Adrenal gland (tissue), 12 donors: ENCODE measurements around the gene GNB3. TPM values are rescaled to one million over a fixed set of nuclear protein-coding genes. Genes with fewer than 3 reads are reported as not detected.

Experiments
- DNase-seq, 7 donors: peaks; one replicate each; pipeline ENCODE4 v3.0.0-alpha.2; 2019 to 2020
- H3K27ac ChIP-seq, 5 donors: fragments of 200-600 bp; sonication (generic) in 4 of 5; 1 replicate in 3 of 5; 2 replicates in 2 of 5; pipeline versions ENCODE4 v1.5.1 to v1.8.0; 2016 to 2020; ENCODE audit warnings: mild to moderate bottlenecking in 1 of 5
- H3K27me3 ChIP-seq: fragments of 200-600 bp; 2 replicates; pipeline ENCODE4 v1.8.0; 2021
- H3K36me3 ChIP-seq, 2 donors: fragments of 200-600 bp; replicated peaks in 1 of 2; 1 replicate in 1 of 2; 2 replicates in 1 of 2; pipeline versions ENCODE4 v1.5.1 to v1.8.0; 2018 to 2022
- H3K4me1 ChIP-seq, 2 donors: fragments of 200-600 bp; replicated peaks in 1 of 2; 1 replicate in 1 of 2; 2 replicates in 1 of 2; pipeline versions ENCODE4 v1.5.1 to v1.8.0; 2018 to 2021
- H3K4me3 ChIP-seq, 4 donors: fragments of 200-600 bp; sonication (generic) in 3 of 4; one replicate each; pipeline ENCODE4 v1.5.1; 2016 to 2018
- H3K9me3 ChIP-seq, 3 donors: fragments of 200-600 bp; sonication (generic) in 1 of 3; replicated peaks in 1 of 3; 1 replicate in 2 of 3; 2 replicates in 1 of 3; pipeline versions ENCODE4 v1.5.1 to v1.8.0; 2016 to 2021
- POLR2A ChIP-seq, 2 donors: fragments of 450-650 bp; IDR thresholded peaks; one replicate each; pipeline ENCODE4 v1.6.1; 2017; ENCODE audit warnings: antibody characterized with exemption in 2 of 2, mild to moderate bottlenecking in 2 of 2, moderate library complexity in 1 of 2
- WGBS, 4 donors: extraction: QIAGEN DNeasy Blood & Tissue Kit in 2 of 4; methylation state at CpG; one replicate each; pipeline versions ENCODE4 v1.1.5 to v1.1.7; 2013 to 2017; 5-methylcytosine and 5-hydroxymethylcytosine counted together
- intact Hi-C, 2 donors: fragments of 100-400 bp; cut with DNase I; formaldehyde crosslinking; loops; one replicate each; pipeline versions ENCODE4 v1.14.1 to v1.15.0; 2022 to 2023
- polyA plus RNA-seq, 3 donors: library from polyadenylated mRNA; stranded (reverse); fragments of 200-250 nt in 2 of 3; fragments of 350-450 nt in 1 of 3; fragmentation: Illumina TruSeq in 1 of 3; extraction: RNeasy Lipid Tissue Mini Kit (QIAGEN cat#74804) in 1 of 3; gene quantifications; one replicate each; pipeline ENCODE4 v1.2.3, GENCODE V29; 2013 to 2014
- total RNA-seq, 9 donors: library from RNA; depleted of rRNA in 4 of 9; stranded (reverse); fragments of >200 nt in 4 of 9; fragments of 120-200 nt in 1 of 9; fragmentation: NEBNext Ultra II Directional in 1 of 9; extraction: Animal tissue kit (Norgen Biotek cat#: 25700) in 1 of 9; gene quantifications; one replicate each; pipeline versions ENCODE4 v1.1.0 to v1.2.4, GENCODE V29; 2013 to 2023
- TF ChIP-seq, protein P1 (sequence below), 6 experiments: fragments of 450-650 bp in 4 of 6; fragments of 200-600 bp in 2 of 6; sonication (generic) in 1 of 6; IDR thresholded peaks; 1 replicate in 5 of 6; 2 replicates in 1 of 6; pipeline versions ENCODE4 v1.5.1 to v1.8.0; 2016 to 2021; ENCODE audit warnings: antibody characterized with exemption in 6 of 6, mild to moderate bottlenecking in 2 of 6, moderate library complexity in 1 of 6
- donor health status: healthy with polysubstance abuse.
- donor health status: Bipolar disorder and iron deficiency.
- donor health status: DM: yes; HTN: yes; CAD: no.
- donor health status: DM: no; HTN: no; CAD: no.
- donor health status: DM: no; HTN: no; CAD: no.
- donor health status: DM: yes; HTN: yes; CAD: no.

GNB3 gene
- total and polyA plus RNA-seq, 12 donors, result 0.44 to 22.4 (median 1.7) TPM; not detected in 1

DNA sequence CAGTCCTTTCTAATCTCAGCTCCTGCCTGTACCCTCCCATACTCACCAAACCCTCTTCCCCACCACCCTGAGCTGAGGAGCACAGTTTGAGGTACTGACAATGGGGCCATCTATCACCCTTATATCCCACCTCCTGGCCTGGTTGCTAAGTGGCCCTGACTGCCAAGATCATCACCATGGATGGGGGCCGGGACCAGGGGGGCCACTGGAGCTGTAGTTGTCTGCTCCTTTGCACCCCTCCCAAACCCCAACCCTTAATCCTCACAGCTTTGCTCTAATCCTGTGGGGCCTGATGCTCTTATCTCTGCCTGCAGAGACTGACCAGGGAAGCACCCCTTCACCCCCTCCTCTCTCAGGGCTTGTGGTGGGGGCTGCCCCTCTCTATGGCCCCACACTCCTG is 395 bp upstream of the GNB3 start:
- no peak overlapping the region for H3K4me3 ChIP-seq
- no peaks in the 10 kb centered on the region for H3K4me1 ChIP-seq
- H3K27ac ChIP-seq, result no peak overlapping the region
- 31 to 62% (median 50%) methylated on average over 1 of the region's 1 CpG for WGBS, 4 donors
- DNase-seq, result no peak
- no peaks in the 10 kb centered on the region for H3K9me3 ChIP-seq
- no peaks in the 10 kb centered on the region for H3K27me3 ChIP-seq
- no peak for TF ChIP-seq POLR2A (IDR thresholded peaks at IDR 0.05)
- TF ChIP-seq, protein P1, sequence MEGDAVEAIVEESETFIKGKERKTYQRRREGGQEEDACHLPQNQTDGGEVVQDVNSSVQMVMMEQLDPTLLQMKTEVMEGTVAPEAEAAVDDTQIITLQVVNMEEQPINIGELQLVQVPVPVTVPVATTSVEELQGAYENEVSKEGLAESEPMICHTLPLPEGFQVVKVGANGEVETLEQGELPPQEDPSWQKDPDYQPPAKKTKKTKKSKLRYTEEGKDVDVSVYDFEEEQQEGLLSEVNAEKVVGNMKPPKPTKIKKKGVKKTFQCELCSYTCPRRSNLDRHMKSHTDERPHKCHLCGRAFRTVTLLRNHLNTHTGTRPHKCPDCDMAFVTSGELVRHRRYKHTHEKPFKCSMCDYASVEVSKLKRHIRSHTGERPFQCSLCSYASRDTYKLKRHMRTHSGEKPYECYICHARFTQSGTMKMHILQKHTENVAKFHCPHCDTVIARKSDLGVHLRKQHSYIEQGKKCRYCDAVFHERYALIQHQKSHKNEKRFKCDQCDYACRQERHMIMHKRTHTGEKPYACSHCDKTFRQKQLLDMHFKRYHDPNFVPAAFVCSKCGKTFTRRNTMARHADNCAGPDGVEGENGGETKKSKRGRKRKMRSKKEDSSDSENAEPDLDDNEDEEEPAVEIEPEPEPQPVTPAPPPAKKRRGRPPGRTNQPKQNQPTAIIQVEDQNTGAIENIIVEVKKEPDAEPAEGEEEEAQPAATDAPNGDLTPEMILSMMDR (IDR thresholded peaks at IDR 0.05), result no peak
- H3K36me3 ChIP-seq, result peaks cover 0 to 21% of the 10 kb centered on the region in 2 donors
- intact Hi-C loops, result no loop called here

DNA sequence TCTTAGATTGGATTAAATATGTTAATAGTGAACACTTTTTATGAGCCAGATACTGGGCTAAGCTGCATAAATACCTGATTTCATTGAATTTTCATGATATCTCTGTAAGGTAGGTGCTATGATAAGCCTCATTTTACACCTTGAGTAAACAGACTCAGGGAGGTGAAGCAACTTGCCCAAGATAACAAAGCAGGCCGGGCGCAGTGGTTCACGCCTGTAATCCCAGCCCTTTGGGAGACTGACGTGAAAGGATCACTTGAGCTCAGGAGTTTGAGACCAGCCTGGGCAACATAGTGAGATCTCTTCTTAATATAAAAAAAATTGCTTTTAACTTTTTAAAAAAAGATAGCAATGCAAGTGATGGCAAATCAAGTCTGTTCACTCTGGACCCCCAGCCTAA is 1.4 kb downstream of the GNB3 start:
- TF ChIP-seq, protein P1 (IDR thresholded peaks at IDR 0.05), result no peak
- no peak for TF ChIP-seq POLR2A (IDR thresholded peaks at IDR 0.05)
- no peaks in the 10 kb centered on the region for H3K27me3 ChIP-seq
- DNase-seq, result no peak
- 86 to 100% (median 89%) methylated on average over 4 of the region's 4 CpGs for WGBS, 4 donors
- H3K27ac ChIP-seq, result no peak overlapping the region
- no peaks in the 10 kb centered on the region for H3K9me3 ChIP-seq
- intact Hi-C loops, result no loop called here
- H3K4me1 ChIP-seq, result no peaks in the 10 kb centered on the region
- H3K4me3 ChIP-seq, result no peak overlapping the region
- peaks cover 0 to 21% of the 10 kb centered on the region in 2 donors for H3K36me3 ChIP-seq

DNA sequence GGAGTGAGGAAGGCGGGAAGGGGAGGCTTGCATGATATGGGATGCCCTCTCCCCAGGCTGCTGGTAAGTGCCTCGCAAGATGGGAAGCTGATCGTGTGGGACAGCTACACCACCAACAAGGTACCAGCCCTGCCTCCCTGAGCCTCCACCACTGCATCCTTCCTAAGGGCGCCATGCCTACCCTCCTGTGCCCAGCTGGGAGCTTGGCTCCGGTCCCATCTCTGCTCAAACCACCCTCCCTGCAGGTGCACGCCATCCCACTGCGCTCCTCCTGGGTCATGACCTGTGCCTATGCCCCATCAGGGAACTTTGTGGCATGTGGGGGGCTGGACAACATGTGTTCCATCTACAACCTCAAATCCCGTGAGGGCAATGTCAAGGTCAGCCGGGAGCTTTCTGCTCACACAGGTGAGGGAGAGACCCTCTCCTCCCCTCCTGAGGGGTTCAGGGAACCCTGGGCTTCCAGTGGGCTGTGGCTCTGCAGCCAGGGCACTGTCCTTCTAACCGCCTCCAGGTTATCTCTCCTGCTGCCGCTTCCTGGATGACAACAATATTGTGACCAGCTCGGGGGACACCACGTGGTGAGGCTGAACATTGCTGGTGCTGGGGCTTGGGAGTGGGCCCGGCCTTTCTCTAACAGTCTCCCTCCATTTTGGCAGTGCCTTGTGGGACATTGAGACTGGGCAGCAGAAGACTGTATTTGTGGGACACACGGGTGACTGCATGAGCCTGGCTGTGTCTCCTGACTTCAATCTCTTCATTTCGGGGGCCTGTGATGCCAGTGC is 2.6 kb downstream of the GNB3 start:
- no peak overlapping the region for H3K4me3 ChIP-seq
- intact Hi-C loops, result no loop called here
- no peak for TF ChIP-seq POLR2A (IDR thresholded peaks at IDR 0.05)
- TF ChIP-seq, protein P1 (IDR thresholded peaks at IDR 0.05), result no peak
- H3K27ac ChIP-seq, result no peak overlapping the region
- no peaks in the 10 kb centered on the region for H3K27me3 ChIP-seq
- no peak for DNase-seq
- no peaks in the 10 kb centered on the region for H3K4me1 ChIP-seq
- H3K9me3 ChIP-seq, result no peaks in the 10 kb centered on the region
- H3K36me3 ChIP-seq, result peaks cover 0 to 11% of the 10 kb centered on the region in 2 donors
- WGBS, 4 donors, result 61 to 81% (median 77%) methylated on average over 13 to 16 of the region's 16 CpGs

DNA sequence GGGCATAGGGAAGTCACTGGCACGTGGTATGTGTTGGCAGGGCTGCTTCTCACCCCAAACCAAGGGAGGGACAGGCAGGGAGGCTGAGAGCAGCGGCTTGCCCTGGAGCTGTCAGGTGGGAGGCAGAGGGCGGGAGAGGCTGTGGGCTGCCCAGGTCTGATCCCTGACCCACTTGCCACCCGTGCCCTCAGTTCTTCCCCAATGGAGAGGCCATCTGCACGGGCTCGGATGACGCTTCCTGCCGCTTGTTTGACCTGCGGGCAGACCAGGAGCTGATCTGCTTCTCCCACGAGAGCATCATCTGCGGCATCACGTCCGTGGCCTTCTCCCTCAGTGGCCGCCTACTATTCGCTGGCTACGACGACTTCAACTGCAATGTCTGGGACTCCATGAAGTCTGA is 4.7 kb downstream of the GNB3 start:
- intact Hi-C loops, result no loop called here
- no peaks in the 10 kb centered on the region for H3K36me3 ChIP-seq
- no peak for DNase-seq
- H3K27me3 ChIP-seq, result no peaks in the 10 kb centered on the region
- H3K4me1 ChIP-seq, result peaks cover 0 to 2% of the 10 kb centered on the region in 2 donors
- WGBS, 4 donors, result 89 to 93% (median 91%) methylated on average over 16 to 17 of the region's 17 CpGs
- H3K27ac ChIP-seq, result no peak overlapping the region
- no peaks in the 10 kb centered on the region for H3K9me3 ChIP-seq
- TF ChIP-seq, protein P1 (IDR thresholded peaks at IDR 0.05), result no peak
- TF ChIP-seq POLR2A (IDR thresholded peaks at IDR 0.05), result no peak
- no peak overlapping the region for H3K4me3 ChIP-seq
